Fibroblast of mammary gland (primary cell): ENCODE measurements around the gene SLIT1.
"Not testable (repeated sequence)": the region's sequence is repeated elsewhere in the genome, so short reads cannot be mapped to it uniquely, and the experiment has no call there.

Source experiments
- DNase-seq: peaks from one replicate; pipeline ENCODE4 v3.0.0-alpha.2; 2010; ENCODE audit warnings: low read depth
- H3K4me3 ChIP-seq: 2 replicates; pipeline ENCODE4 v1.5.1; 2011; ENCODE audit warnings: low read depth, mild to moderate bottlenecking, low read length, moderate library complexity; ENCODE audit not compliant: control insufficient read depth
- CTCF ChIP-seq: conservative IDR thresholded peaks from 2 replicates; pipeline ENCODE4 v1.5.1; 2011; ENCODE audit warnings: low read depth, low read length, inconsistent platforms; ENCODE audit not compliant: control insufficient read depth, insufficient read depth

The SLIT1 gene

GRCh38 chr10:97090035-97090434, 95.7 kb downstream of the SLIT1 start:
- no peak overlapping the region for H3K4me3 ChIP-seq
- no peak for DNase-seq
- no peak for TF ChIP-seq CTCF

- no peak overlapping the region for H3K4me3 ChIP-seq
- TF ChIP-seq CTCF: no peak
- DNase-seq: peak; percentile 9
Measured at GRCh38 chr10:97089209-97089870, 96.4 kb downstream of the SLIT1 start.

GRCh38 chr10:97087296-97087695, 98.5 kb downstream of the SLIT1 start:
- DNase-seq: no peak
- no peak overlapping the region for H3K4me3 ChIP-seq
- TF ChIP-seq CTCF: no peak

- H3K4me3 ChIP-seq: no peak overlapping the region
- no peak for TF ChIP-seq CTCF
- no peak for DNase-seq
Measured at GRCh38 chr10:97086530-97086929, 99.2 kb downstream of the SLIT1 start.

GRCh38 chr10:97083228-97083829, 102.4 kb downstream of the SLIT1 start:
- H3K4me3 ChIP-seq: no peak overlapping the region
- TF ChIP-seq CTCF: no peak
- no peak for DNase-seq

GRCh38 chr10:97082575-97082974, 103.2 kb downstream of the SLIT1 start:
- not testable (repeated sequence) for H3K4me3 ChIP-seq, DNase-seq

- TF ChIP-seq CTCF: peak; percentile 96
- peak; percentile 55 for DNase-seq
- H3K4me3 ChIP-seq: no peak overlapping the region
Measured at GRCh38 chr10:97081621-97082235, 104.0 kb downstream of the SLIT1 start.
